HT-29 (cell line): ENCODE measurements around the gene OSBPL8. TPM values are rescaled to one million over a fixed set of nuclear protein-coding genes. Genes with fewer than 3 reads are reported as not detected.

Source experiments
- DNase-seq: peaks from one replicate; pipeline ENCODE4 v3.0.0-alpha.2; 2015; ENCODE audit warnings: low spot score
- total RNA-seq: library from RNA; depleted of rRNA; stranded (reverse); fragments of >200 nt; shearing (Covaris generic); gene quantifications from 2 replicates; pipeline ENCODE4 v1.2.3, GENCODE V29; 2014

OSBPL8 gene
- total RNA-seq, 1 experiment from 2014 or later: 51.0 TPM

DNA sequence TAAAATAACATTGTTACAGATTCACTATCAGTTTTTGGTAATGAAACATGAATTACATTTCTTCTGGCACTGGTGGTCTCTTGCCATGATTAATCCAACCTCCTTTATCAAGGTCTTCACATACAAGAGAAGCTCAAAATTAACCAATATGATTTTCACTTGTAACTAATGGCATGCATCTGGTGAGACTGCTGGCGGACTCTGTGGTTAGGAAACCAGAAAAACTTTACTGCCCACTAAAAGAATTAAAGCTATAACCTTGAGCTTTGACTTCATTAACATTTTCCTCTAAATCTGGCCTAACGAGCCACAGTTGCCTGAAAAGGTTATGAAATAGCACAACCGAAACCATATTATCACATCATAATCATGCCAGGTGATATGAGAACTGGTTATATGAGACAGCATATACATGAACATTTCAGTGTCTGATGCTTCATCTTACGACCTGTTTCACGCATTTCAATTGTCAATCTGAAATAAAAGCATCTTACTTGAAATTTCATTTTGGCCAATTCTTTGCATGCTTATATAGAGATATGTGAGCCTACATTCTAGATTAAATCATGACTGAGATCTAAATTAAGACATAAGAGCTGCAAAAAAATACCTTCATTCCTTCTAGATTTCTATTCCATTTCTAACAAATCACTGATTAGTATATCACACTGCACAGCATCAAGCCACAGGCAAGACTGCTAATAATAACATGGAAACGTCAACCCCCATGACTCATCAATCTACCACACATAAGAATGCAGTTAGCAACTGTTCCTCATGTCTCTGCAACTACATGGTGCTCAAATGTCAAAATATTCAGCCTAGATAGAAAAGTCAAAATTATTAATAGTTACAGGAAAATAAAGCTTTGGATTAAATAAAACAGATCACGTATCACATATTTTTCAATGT lies 89.3 kb downstream of the OSBPL8 start:
- DNase-seq: peak; percentile 3

DNA sequence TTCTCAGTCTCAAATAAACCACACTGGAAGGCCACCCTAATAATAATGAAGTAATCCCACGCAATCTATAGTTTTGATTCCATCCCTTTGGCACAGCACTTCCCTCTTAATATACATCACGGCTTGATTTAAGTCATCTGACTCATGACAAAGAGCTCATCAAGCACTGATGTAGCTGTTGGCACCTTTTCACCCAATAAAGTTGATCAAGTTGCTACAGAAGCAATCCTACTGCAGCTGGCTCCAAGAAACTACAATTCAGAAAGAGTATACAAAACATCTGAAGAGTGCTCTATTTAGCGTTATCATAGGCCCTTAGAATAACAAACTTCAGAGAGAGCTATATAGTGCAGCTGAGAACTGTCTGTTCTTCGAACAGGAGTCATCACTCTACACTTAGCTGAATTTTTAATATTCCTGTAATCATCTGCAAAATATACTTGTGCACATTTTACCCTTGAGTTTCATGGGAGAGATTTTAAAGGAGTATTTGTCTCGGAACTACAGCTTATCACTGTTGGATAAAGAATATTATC lies 94.9 kb downstream of the OSBPL8 start:
- DNase-seq: no peak

DNA sequence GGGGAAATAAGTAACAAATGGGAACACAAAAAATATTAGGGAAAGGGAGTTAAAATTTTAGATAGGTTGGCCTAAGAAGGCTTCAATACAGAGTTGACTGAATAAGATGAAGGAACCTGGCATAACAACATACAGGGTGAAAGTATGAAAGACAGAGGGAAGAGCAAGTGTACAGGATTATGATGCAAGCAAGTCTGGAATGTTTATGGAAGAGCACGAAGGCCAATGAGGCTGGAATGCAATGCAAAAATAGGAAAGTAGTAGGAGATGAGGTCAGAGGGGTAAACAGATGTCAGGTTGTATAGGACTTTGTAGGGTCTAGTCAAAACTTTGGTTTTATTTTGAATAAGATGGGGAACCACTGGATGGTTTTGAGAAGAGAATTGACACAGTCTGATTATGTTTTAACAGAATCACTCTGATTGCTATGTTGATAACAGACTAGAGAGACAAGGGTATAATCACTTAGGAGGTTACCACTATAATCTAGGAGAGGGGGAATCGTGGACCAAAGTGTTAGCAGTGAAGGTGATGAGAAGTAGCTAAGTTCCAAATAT lies 96.8 kb downstream of the OSBPL8 start:
- no peak for DNase-seq

DNA sequence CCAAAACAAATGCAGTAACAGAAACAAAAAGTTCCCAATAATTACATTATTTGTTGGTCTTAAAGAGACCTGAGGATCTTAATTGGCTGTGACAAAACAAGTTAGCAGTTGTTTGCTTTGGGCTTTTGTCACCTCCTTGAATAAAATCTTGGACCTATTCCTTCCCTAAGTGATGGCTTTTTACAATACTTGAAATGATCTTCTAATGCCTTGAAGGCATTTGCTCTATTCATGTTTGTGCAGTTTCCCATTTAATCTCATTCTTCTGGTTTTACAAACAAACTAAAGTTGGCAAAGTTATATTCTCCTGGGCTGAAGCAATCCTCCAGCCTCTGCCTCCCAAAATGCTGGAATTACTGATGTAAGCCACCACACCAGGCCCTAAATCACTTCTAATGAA lies 98.8 kb downstream of the OSBPL8 start:
- no peak for DNase-seq

DNA sequence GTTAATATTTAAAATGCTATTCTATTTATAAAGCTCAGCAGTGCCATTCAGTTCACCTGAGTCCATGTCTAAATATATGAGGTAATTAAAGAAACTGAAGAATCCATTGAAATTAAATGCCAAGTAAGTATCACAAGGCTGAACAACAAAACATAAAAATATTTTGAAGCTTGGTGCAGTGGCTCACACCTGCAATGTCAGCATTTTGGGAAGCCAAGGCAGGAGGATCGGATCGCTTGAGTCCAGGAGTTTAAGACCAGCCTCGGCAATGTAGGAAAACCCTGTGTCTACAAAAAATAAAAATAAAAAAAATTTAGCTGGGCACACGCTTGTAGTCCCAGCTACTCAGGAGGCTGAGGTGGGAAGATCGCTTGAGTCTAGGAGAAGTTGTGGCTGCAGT lies 101.8 kb downstream of the OSBPL8 start:
- DNase-seq: no peak

DNA sequence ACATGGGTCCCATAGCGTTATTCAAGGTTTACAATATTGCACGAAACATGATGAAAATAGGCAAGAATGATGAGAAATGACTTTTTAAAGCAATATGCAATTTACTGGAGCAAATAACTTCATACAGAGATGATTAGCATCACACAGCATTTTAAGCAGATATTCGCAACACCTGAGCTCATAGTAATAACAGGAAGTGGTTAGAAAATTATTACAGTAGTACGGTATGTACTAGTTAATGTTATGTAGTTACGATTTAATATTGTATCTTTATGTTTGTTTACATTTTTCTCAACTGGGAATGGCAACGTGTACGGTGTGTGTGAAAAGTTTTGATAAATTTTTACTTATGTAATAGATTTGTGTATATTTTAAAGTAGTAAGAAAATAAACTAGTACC lies 102.6 kb downstream of the OSBPL8 start:
- DNase-seq: no peak

DNA sequence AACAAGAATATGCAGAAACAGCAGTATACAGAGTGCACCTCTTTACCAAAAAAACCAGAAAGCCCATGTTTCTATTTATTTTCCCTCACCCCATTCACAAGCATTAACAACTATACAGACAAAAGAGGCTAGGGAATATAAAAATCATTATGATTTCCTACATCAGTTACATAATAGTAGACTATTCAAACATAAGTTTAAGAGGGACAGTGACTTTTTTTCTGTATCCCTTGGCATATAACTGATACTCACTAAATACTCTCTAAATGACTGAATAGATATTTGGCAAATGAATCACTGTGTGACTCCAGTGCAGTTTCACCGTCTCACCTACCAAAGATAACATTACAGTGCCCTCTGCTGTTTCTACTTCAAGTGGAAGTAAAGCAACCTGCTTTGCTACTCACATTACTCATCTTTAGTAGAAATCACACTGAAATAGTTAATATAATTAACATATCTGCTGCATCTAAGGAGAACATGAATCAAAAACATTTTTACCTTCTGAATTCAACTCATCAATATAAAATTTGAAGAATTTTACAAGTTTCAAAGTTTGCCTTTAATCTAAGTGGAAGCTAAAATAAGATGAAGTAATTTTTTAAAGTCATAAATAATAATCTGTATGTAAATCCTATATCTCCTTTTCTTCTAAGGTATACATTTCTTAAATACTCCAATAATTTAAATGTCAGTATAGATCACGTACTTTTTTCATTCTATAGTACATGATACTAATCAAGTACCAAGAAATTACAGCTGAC lies 103.8 kb downstream of the OSBPL8 start:
- DNase-seq: peak; percentile 68

DNA sequence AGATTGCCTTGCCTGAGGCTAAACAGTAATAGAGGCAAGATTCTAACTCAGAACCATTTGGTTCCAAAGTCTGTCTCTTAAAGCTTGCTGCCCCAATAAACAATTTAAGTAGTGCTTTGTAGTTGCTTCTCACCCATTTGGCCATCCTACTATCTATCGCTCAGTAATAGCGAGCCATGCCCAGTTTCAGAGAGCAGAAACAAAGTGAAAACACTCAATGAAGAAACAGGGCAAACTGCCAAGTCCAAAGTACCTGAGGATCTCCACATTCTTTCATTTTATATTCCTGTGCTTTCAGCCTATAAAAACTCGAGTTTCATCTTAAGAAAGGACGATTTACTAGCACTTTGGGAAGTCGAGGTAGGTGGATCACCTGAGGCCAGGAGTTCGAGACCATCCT lies 108.0 kb downstream of the OSBPL8 start:
- DNase-seq: no peak

DNA sequence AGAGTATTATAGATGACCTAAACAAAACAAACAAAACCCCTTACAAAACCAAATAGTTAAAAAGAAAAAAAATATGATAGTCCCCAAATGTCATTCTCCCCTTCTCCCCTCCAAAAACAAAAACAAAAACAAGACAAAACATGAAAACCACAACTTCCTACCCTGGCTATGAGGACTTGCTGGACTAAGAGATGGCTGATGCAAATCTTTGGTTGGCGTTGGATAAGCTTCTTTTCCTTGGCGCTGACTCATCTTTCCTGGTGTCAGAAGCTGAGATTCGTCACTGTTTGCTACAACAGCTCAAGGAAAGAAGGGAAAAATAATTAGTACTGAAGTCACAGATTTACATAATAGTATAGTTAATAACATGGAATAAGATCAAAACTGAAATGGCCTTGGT lies 108.9 kb downstream of the OSBPL8 start:
- DNase-seq: no peak

DNA sequence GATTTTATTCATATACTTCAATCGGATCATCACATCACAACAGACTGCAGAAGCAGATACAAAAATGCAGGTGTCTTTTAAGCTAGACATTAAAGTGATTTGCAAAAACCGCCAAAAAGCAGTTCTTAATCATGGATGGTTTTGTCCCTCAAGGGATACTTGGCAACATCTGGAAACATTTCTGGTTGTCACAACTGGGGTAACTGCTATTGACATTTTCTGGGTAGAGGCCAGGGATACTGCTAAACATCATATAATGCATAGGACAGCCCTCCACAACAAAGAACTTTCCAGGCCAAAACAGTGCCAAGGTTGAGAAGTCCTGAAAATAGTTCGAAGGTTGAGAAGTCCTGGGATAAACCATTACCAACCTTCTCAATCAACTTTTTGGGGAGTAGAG lies 109.6 kb downstream of the OSBPL8 start:
- DNase-seq: no peak

DNA sequence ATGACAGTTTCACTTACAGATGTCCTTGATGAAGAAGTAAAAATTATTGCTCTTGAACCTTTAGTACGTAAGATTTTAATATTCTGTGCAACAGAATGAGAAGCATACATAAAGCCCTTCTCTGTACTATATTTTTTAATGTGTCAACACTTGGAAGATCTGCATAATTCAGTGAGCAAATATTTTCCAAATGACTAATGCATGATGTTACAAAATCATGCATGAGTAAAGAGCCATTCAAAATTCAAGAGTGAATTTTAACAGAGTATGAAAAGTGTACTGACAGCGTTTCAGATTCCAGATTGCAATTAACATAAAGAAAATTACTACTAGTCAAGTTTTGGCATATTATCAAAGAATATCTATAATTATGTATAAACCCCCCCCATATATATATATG lies 110.0 kb downstream of the OSBPL8 start:
- no peak for DNase-seq

DNA sequence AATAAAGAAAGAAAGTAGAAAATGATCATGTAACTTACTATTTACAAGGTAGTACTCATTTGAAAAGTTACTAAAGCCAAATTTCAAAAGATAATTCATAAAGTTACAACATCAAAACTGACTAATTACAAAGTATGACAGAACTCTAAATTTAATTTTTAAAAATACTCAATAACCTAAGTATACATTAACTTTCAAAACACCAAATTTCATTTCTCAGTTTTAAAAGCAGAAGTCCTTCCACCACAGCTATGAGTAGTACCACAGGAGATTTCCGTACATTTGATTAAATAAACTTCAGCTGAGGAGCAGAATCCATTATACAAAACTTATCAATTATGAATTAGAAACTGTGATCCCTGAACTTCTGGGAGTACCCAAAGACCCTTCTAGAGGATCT lies 110.6 kb downstream of the OSBPL8 start:
- no peak for DNase-seq

DNA sequence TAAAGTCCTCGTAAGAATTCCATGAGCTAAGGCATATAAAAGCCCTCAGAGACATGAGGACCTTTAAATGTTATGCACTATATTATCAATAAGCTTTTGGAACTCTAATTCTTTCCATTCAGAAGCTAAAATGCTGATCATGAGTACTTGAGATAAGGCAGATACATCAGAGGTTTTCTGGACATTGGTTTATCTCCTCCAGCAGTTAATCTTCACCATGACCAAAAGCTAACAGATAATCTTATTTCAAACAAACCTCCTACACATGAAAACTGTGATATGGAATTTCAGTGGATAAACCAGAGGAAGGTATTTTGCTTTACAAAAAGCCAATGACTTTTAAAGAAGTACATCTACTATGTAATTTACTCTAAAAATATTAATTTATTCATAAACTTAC lies 113.5 kb downstream of the OSBPL8 start:
- DNase-seq: no peak

DNA sequence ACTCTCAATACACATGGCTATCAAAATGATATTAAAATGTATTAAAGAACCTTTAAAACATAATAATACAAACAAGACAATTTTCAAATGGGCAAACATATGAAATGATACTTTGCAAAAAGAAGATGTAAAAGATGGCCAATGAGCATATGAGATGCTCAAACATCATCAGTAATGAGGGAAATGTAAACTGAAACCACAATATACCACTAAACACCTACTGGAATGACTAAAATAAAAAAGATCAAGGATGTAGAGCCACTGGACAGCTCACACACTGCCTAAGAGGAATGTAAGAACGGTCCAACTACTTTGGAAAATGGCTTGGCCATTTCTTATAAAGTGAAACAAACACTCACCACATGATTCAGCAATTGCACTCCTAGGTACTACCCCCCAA lies 114.1 kb downstream of the OSBPL8 start:
- DNase-seq: no peak

DNA sequence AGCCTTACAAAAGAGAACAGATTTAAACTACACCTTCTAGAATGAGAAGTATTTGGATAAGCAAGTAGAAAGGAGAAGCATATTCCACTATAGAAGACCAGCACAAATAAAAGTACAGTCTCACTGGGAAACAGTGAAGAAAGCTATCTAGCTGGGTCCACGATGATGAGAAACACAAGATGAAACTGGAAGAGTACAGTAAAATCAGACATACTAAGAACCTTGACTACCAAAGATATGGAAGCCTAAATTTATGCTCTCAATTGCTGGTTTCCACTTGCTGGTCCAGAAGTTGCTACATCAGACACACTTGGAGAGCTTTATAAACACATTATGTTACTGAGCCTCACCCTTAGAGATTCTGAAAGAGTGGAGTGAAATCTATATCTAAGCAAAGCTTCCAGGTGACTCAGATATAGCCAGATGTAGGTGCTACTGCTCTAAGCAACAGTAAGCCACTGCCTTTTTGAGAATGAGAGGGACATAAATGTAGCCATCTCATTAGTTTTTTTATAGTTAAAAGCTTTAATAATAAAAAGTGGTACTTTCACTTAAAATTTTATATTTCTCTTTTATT lies 115.1 kb downstream of the OSBPL8 start:
- no peak for DNase-seq

DNA sequence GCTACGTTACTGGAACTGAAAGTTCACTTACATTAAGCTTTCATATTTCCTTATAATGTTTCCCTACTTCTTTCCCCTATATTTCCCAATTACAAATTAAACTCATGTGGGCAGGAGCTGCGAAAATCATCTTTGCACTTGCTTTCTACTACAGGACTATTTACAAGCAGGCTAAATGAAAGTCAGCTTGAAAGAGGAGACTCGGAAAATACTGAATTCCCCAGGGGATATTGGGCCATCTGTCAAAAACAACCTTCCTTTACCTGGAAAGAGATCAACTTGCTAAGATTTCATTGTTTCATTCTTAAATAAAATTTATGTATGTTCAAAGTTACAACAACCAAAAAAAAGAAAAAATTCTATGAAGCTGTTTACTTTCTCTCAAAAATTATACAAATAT lies 118.6 kb downstream of the OSBPL8 start:
- no peak for DNase-seq

DNA sequence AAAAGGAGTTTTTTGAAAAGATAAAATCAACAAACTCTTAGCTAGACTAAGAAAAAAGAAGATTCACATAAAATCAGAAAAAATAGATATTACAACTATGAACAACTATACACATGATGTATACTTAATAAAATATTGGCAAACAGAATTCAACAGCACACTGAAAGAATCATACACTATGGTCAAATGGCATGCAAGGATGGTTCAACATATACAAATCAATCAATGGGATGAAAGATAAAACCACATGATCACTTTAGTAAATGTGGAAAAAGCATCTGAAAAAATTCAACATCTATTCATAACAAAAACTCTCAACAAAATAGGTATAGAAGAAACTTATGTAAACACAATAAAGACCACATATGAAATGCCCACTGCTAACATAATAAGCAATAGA lies 126.8 kb downstream of the OSBPL8 start:
- DNase-seq: no peak

DNA sequence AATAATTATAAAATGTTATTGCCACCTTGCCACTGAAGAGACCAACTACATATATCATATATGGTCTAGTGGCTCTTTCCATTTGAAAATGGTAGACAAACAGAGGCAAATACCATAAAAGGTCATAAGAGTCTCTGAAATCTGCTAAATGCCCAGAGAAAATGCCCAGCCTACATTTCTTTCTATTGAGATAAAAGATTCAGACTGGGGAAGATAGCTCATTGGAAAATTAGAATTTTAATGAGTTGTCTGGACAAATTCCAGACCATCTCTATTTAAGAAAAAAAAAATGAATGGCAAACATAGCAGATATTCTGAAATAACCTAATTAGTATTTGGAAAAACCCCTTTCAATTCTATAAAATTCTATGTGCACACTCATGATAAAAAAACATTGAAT lies 131.5 kb downstream of the OSBPL8 start:
- no peak for DNase-seq

DNA sequence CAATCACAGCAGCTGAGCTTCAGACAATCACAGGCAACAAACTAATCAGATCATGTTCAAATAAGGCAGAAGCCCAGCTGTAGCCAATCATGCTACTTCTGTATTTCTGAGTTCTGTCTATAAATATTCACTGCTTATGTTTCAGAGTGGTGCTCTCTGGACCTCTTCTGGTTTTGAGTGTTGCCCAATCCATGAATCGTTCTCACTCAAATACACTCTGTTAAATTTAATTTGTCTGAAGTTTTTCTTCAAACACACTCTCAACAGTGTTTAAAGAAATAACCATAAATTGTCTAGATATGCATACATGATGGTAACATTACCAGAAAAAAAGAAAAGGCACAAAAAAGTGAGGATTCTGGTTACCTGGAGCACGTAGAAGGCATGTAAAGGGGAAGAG lies 133.4 kb downstream of the OSBPL8 start:
- no peak for DNase-seq

DNA sequence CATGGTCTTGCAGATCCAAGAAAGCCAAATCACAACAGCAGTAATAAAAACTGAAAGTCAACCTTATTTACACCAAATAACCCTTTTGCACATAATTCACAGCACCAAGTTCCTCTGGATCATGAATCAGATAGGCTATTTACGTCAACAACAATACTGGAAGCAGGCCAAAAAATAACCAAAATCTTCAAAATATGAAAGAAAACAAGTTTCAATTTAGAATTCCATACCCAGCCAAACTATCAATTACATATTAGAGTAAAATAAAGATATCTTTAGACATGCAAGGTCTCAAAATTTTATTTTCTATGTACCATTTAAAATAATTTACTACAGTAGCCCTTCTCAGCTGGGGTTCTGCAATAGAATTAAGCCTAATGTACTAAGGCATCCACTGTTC lies 134.6 kb downstream of the OSBPL8 start:
- DNase-seq: no peak

DNA sequence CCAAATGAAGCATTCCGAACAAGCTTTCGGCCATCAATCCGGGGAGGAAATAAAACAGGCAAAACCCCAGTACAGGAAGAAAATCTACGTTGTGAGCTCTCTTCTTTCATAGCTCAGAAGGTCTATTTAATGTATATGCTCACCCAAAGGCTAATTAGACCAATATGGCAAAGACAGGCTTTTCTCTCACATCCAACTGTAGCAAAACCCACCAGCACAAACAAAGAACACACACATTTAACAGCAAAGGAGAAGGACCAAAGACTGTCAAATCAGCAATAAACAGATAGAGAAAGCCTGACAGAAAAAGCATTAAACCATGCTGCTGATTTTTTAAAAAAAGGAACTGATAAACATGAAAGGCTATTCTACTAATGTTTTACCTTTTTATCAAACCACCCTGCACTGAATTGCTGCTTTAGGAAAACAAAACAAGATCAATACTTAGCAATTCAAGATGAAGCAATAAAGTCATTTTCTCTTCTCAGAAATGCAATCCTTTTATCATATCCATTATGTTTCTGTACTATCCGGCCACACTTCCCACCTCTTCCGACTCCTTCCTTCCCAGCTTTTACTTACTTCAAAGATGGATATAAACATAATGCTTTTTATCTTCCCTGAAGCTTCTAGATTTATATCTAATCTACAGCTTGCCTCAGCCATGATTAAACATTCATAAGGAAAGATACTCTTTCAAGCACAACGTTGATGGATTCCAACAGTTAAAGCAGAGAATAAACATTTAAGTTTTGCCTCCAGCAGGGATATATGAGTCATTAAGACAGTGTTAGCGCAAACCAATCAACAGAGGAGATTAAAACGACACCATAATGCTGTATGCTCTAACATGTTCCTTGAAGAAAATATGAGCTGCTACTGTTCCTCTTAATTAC lies 136.8 kb downstream of the OSBPL8 start:
- no peak for DNase-seq
